HG02642 (cell line): ENCODE results near the gene SFSWAP.

Source experiments
- ATAC-seq: cut with Tn5 transposase; IDR thresholded peaks from one replicate; pipeline ENCODE4 v1.9.1; 2021; ENCODE audit warnings: mild to moderate bottlenecking; ENCODE audit not compliant: unreplicated experiment, poor library complexity

The SFSWAP gene

DNA sequence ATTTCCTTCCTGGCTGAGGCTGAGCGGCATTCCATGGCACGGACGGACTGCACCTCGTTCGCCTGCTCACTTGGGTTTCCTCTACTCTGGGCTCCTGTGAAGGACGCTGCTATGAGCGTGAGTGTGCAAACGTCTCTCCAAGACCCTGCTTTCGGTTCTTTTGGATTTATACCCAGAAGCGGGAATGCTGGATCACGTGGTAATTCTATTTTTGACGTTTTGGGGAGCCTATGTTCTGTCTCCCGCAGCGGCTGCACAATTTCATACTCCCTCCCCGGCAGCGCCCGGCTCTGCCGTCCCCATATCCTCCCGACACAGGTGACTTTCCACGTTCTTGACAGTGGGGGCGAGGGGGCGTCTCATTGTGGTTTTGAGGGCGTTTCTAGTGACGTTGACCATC is 137.9 kb downstream of the SFSWAP start:
- no peak for ATAC-seq
